Measurements from ENCODE around the gene ITSN2. TPM values are rescaled to one million over a fixed set of nuclear protein-coding genes. Genes with fewer than 3 reads are reported as not detected.

Gene ITSN2
- total and polyA plus RNA-seq, 2 donors (not counting 1 experiment from before 2014, with no cell fraction given): 23.1 to 43.4 TPM

- Histone ChIP-seq H3K36me3 (ENCODE audit: control insufficient read depth, insufficient read depth, low read length) (no peaks in the 10 kb centered on the region), H3K4me3 (replicated peaks in 1 of 4; ENCODE audit: control extremely low read depth in 1 of 4, insufficient read depth in 1 of 4, low read depth in 3 of 4, low read length in 4 of 4) (no peak overlapping the region), H3K9ac (ENCODE audit: insufficient read depth, low read length) (no peak overlapping the region), H3K27me3 (ENCODE audit: control insufficient read depth, insufficient read depth, low read length) (no peaks in the 10 kb centered on the region), H3K4me1 (ENCODE audit: control insufficient read depth, extremely low read depth, insufficient read depth, low read length) (no peaks in the 10 kb centered on the region), H3K79me2 (ENCODE audit: control insufficient read depth, insufficient read depth, low read length) (no peaks in the 10 kb centered on the region), H4K20me1 (ENCODE audit: control insufficient read depth, extremely low read depth, insufficient read depth, low read length) (no peaks in the 10 kb centered on the region), H2AFZ (ENCODE audit: low read length) (no peak overlapping the region), H3K4me2 (ENCODE audit: extremely low read depth, insufficient read depth, low read length) (no peak overlapping the region), H3K9me3 (ENCODE audit: control insufficient read depth, insufficient read depth, low read depth, low read length) (no peaks in the 10 kb centered on the region), H3K27ac (ENCODE audit: insufficient read depth, low read length) (no peak overlapping the region)
- peak; percentile 22 to 80 for DNase-seq (ENCODE audit: low read depth in 2 of 2)
- TF ChIP-seq CTCF (conservative IDR thresholded peaks at IDR 0.05 in 1 of 2, IDR thresholded peaks at IDR 0.05 in 1 of 2; ENCODE audit: low read depth in 1 of 2, low read length in 2 of 2): peak; percentile 62 to 78
- TF ChIP-seq EZH2 (IDR thresholded peaks at IDR 0.05; ENCODE audit: low read length, missing control alignments): no peak
Measured at GRCh38 chr2:24382363-24383073, 22.2 kb upstream of the ITSN2 start.

GRCh38 chr2:24380820-24381219, 20.5 kb upstream of the ITSN2 start:
- DNase-seq (ENCODE audit: low read depth in 2 of 2): no peak
- Histone ChIP-seq H3K36me3 (ENCODE audit: control insufficient read depth, insufficient read depth, low read length) (no peaks in the 10 kb centered on the region), H3K4me1 (ENCODE audit: control insufficient read depth, extremely low read depth, insufficient read depth, low read length) (no peaks in the 10 kb centered on the region), H3K27ac (ENCODE audit: insufficient read depth, low read length) (no peak overlapping the region), H3K79me2 (ENCODE audit: control insufficient read depth, insufficient read depth, low read length) (no peaks in the 10 kb centered on the region), H2AFZ (ENCODE audit: low read length) (no peak overlapping the region), H3K9me3 (ENCODE audit: control insufficient read depth, insufficient read depth, low read depth, low read length) (no peaks in the 10 kb centered on the region), H3K4me3 (replicated peaks in 1 of 4; ENCODE audit: control extremely low read depth in 1 of 4, insufficient read depth in 1 of 4, low read depth in 3 of 4, low read length in 4 of 4) (no peak overlapping the region), H4K20me1 (ENCODE audit: control insufficient read depth, extremely low read depth, insufficient read depth, low read length) (no peaks in the 10 kb centered on the region), H3K27me3 (ENCODE audit: control insufficient read depth, insufficient read depth, low read length) (no peaks in the 10 kb centered on the region), H3K4me2 (ENCODE audit: extremely low read depth, insufficient read depth, low read length) (no peak overlapping the region), H3K9ac (ENCODE audit: insufficient read depth, low read length) (no peak overlapping the region)
- no peak for TF ChIP-seq CTCF (conservative IDR thresholded peaks at IDR 0.05 in 1 of 2, IDR thresholded peaks at IDR 0.05 in 1 of 2; ENCODE audit: low read depth in 1 of 2, low read length in 2 of 2)
- no peak for TF ChIP-seq EZH2 (IDR thresholded peaks at IDR 0.05; ENCODE audit: low read length, missing control alignments)

GRCh38 chr2:24375349-24376087, 15.2 kb upstream of the ITSN2 start:
- Histone ChIP-seq H3K4me2 (ENCODE audit: extremely low read depth, insufficient read depth, low read length) (no peak overlapping the region), H3K4me1 (ENCODE audit: control insufficient read depth, extremely low read depth, insufficient read depth, low read length) (no peaks in the 10 kb centered on the region), H3K9ac (ENCODE audit: insufficient read depth, low read length) (no peak overlapping the region), H3K27ac (ENCODE audit: insufficient read depth, low read length) (no peak overlapping the region), H3K27me3 (ENCODE audit: control insufficient read depth, insufficient read depth, low read length) (no peaks in the 10 kb centered on the region), H3K79me2 (ENCODE audit: control insufficient read depth, insufficient read depth, low read length) (no peaks in the 10 kb centered on the region), H3K36me3 (ENCODE audit: control insufficient read depth, insufficient read depth, low read length) (no peaks in the 10 kb centered on the region), H2AFZ (ENCODE audit: low read length) (no peak overlapping the region), H3K4me3 (replicated peaks in 1 of 4; ENCODE audit: control extremely low read depth in 1 of 4, insufficient read depth in 1 of 4, low read depth in 3 of 4, low read length in 4 of 4) (no peak overlapping the region), H3K9me3 (ENCODE audit: control insufficient read depth, insufficient read depth, low read depth, low read length) (no peaks in the 10 kb centered on the region), H4K20me1 (ENCODE audit: control insufficient read depth, extremely low read depth, insufficient read depth, low read length) (no peaks in the 10 kb centered on the region)
- TF ChIP-seq EZH2 (IDR thresholded peaks at IDR 0.05; ENCODE audit: low read length, missing control alignments) (no peak), CTCF (conservative IDR thresholded peaks at IDR 0.05 in 1 of 2, IDR thresholded peaks at IDR 0.05 in 1 of 2; ENCODE audit: low read depth in 1 of 2, low read length in 2 of 2) (no peak)
- no peak for DNase-seq (ENCODE audit: low read depth in 2 of 2)
